Neural progenitor cell (in vitro differentiated cells): Measurements from ENCODE around the gene MKLN1. TPM values are rescaled to one million over a fixed set of nuclear protein-coding genes. Genes with fewer than 3 reads are reported as not detected.

Experiments
- DNase-seq: peaks from one replicate; pipeline ENCODE4 v3.0.0-alpha.2; 2016; ENCODE audit warnings: low spot score
- H2AFZ ChIP-seq: fragments of 200-600 bp; sonication (generic); replicated peaks from 2 replicates; pipeline ENCODE4 v1.6.1; 2016; ENCODE audit warnings: antibody characterized with exemption
- H3F3A ChIP-seq: fragments of 200-600 bp; sonication (generic); 2 replicates; pipeline ENCODE4 v1.6.1; 2016; ENCODE audit warnings: antibody characterized with exemption, low read depth
- H3K27ac ChIP-seq: fragments of 200-600 bp; sonication (generic); 2 replicates; pipeline ENCODE4 v1.5.1; 2016; ENCODE audit warnings: mild to moderate bottlenecking
- H3K27me3 ChIP-seq: fragments of 200-600 bp; sonication (generic); 2 replicates; pipeline ENCODE4 v1.6.1; 2016; ENCODE audit warnings: mild to moderate bottlenecking, moderate library complexity
- H3K36me3 ChIP-seq: fragments of 200-600 bp; sonication (generic); 2 replicates; pipeline ENCODE4 v1.5.1; 2016
- H3K4me1 ChIP-seq: fragments of 200-600 bp; sonication (generic); 2 replicates; pipeline ENCODE4 v1.6.1; 2016; ENCODE audit warnings: mixed run types
- H3K4me2 ChIP-seq: fragments of 200-600 bp; sonication (generic); 2 replicates; pipeline ENCODE4 v1.6.1; 2016
- H3K4me3 ChIP-seq: fragments of 200-600 bp; sonication (generic); 2 replicates; pipeline ENCODE4 v1.5.1; 2016
- H3K79me2 ChIP-seq: fragments of 200-600 bp; sonication (generic); 2 replicates; pipeline ENCODE4 v1.6.1; 2016; ENCODE audit warnings: low read depth
- H3K9ac ChIP-seq: fragments of 200-600 bp; sonication (generic); 2 replicates; pipeline ENCODE4 v1.6.1; 2016
- H3K9me3 ChIP-seq: fragments of 200-600 bp; sonication (generic); 2 replicates; pipeline ENCODE4 v1.5.1; 2016; ENCODE audit warnings: low read depth
- H4K20me1 ChIP-seq: fragments of 200-600 bp; sonication (generic); 2 replicates; pipeline ENCODE4 v1.6.1; 2016; ENCODE audit warnings: low read depth
- H3K27ac Mint-ChIP-seq: 3 replicates; pipeline ENCODE4 v1.8.0; 2021; ENCODE audit warnings: mixed read lengths
- H3K27me3 Mint-ChIP-seq: 2 replicates; pipeline ENCODE4 v1.8.0; 2022; ENCODE audit warnings: low read depth, mild to moderate bottlenecking, inconsistent platforms, moderate library complexity, mixed read lengths; ENCODE audit not compliant: insufficient read depth
- H3K36me3 Mint-ChIP-seq: 3 replicates; pipeline ENCODE4 v1.8.0; 2021; ENCODE audit warnings: mixed read lengths
- H3K4me1 Mint-ChIP-seq: 3 replicates; pipeline ENCODE4 v1.8.0; 2021; ENCODE audit warnings: mixed read lengths
- H3K4me3 Mint-ChIP-seq: 3 replicates; pipeline ENCODE4 v1.8.0; 2021; ENCODE audit warnings: mild to moderate bottlenecking, moderate library complexity, mixed read lengths
- H3K9me3 Mint-ChIP-seq: 3 replicates; pipeline ENCODE4 v1.8.0; 2020; ENCODE audit warnings: mixed read lengths
- EZH2 ChIP-seq: fragments of 200-600 bp; sonication (generic); IDR thresholded peaks from 2 replicates; pipeline ENCODE4 v1.6.1; 2017; ENCODE audit warnings: antibody characterized with exemption, mild to moderate bottlenecking, moderate library complexity
- EZH2phosphoT487 ChIP-seq: fragments of 200-600 bp; sonication (generic); IDR thresholded peaks from 2 replicates; pipeline ENCODE4 v1.6.1; 2017; ENCODE audit warnings: antibody characterized with exemption
- total RNA-seq: library from RNA; depleted of rRNA; stranded (reverse); fragments of >200 nt; gene quantifications from 2 replicates; pipeline ENCODE4 v1.2.3, GENCODE V29; 2015; ENCODE audit warnings: low replicate concordance
- TF ChIP-seq, protein P1 (sequence below): fragments of 200-600 bp; sonication (generic); IDR thresholded peaks from 2 replicates; pipeline ENCODE4 v1.5.1; 2017; ENCODE audit warnings: antibody characterized with exemption, mild to moderate bottlenecking

The MKLN1 gene
- total RNA-seq, 1 donor from 2014 or later = 60.9 TPM

- no peak overlapping the region for H3K27ac Mint-ChIP-seq
- Histone ChIP-seq H3K4me2 (no peak overlapping the region), H3K9me3 (no peaks in the 10 kb centered on the region), H4K20me1 (peaks cover 2% of the 10 kb centered on the region), H3K79me2 (peaks cover 32% of the 10 kb centered on the region), H2AFZ (no peak overlapping the region), H3K36me3 (no peaks in the 10 kb centered on the region), H3K4me3 (no peak overlapping the region), H3K27ac (no peak overlapping the region), H3F3A (peaks cover 18% of the 10 kb centered on the region), H3K27me3 (no peaks in the 10 kb centered on the region), H3K4me1 (peaks cover 8% of the 10 kb centered on the region), H3K9ac (no peak overlapping the region)
- no peak overlapping the region for H3K4me3 Mint-ChIP-seq
- H3K27me3 Mint-ChIP-seq = peaks cover 16% of the 10 kb centered on the region
- TF ChIP-seq, protein P1, sequence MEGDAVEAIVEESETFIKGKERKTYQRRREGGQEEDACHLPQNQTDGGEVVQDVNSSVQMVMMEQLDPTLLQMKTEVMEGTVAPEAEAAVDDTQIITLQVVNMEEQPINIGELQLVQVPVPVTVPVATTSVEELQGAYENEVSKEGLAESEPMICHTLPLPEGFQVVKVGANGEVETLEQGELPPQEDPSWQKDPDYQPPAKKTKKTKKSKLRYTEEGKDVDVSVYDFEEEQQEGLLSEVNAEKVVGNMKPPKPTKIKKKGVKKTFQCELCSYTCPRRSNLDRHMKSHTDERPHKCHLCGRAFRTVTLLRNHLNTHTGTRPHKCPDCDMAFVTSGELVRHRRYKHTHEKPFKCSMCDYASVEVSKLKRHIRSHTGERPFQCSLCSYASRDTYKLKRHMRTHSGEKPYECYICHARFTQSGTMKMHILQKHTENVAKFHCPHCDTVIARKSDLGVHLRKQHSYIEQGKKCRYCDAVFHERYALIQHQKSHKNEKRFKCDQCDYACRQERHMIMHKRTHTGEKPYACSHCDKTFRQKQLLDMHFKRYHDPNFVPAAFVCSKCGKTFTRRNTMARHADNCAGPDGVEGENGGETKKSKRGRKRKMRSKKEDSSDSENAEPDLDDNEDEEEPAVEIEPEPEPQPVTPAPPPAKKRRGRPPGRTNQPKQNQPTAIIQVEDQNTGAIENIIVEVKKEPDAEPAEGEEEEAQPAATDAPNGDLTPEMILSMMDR = no peak
- peaks cover 17% of the 10 kb centered on the region for H3K36me3 Mint-ChIP-seq
- H3K4me1 Mint-ChIP-seq = peaks cover 19% of the 10 kb centered on the region
- no peak for DNase-seq
- no peaks in the 10 kb centered on the region for H3K9me3 Mint-ChIP-seq
Measured at GRCh38 chr7:131508754-131509486, 181.2 kb downstream of the MKLN1 start.

DNA sequence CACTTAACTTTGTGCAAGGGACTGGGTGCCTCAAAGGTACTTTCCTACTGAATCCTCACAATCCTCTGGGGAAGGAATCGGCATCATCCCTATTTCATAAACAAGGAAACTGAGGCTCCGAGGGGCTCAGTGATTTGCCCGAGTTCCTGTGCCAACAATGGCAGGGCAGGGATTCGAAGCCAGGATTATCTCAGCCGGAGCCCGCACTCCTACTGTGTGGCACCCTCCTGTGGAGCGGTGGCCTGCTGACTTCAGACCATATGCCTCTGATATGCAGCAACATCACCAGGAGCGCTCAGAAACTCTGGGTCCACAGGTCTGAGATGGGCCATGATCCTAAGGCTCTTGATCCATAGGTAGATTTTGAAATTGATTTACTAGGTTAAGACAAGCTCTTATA is 182.1 kb downstream of the MKLN1 start:
- Mint-ChIP-seq H3K36me3 (peaks cover 16% of the 10 kb centered on the region), H3K27me3 (peaks cover 16% of the 10 kb centered on the region), H3K4me3 (no peak overlapping the region), H3K4me1 (peaks cover 16% of the 10 kb centered on the region), H3K9me3 (no peaks in the 10 kb centered on the region), H3K27ac (no peak overlapping the region)
- no peak for DNase-seq
- Histone ChIP-seq H3K36me3 (no peaks in the 10 kb centered on the region), H3K27ac (no peak overlapping the region), H3K27me3 (no peaks in the 10 kb centered on the region), H3K4me3 (no peak overlapping the region), H3K4me1 (peaks cover 10% of the 10 kb centered on the region), H3F3A (peaks cover 21% of the 10 kb centered on the region), H3K79me2 (peaks cover 41% of the 10 kb centered on the region), H3K9ac (no peak overlapping the region), H3K4me2 (no peak overlapping the region), H4K20me1 (peaks cover 2% of the 10 kb centered on the region), H2AFZ (no peak overlapping the region), H3K9me3 (no peaks in the 10 kb centered on the region)
- TF ChIP-seq EZH2 = no peak
- TF ChIP-seq, protein P1 = no peak
- TF ChIP-seq EZH2phosphoT487 = no peak

DNA sequence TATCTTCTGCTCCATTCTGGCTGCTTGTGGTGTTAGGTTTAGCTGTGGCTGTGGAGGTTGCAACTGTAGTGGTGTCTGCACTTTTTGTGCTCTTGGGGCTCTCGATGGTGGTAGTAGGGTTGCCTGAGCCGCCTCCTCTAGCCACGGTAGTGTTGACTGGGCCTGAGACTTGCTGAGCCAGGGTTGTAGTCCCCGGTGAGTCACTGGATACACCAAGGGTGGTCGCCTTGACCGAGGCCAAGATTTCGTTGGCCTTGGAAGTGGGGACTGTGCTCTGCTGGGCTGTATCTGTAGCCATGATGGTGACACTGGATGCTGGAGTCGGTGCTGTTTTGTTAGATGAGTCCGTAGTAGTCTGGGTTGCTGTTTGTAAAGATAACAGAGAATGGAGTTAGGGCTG is 183.4 kb downstream of the MKLN1 start:
- no peak overlapping the region for H3K27ac Mint-ChIP-seq
- no peak overlapping the region for H3K4me3 Mint-ChIP-seq
- H4K20me1 ChIP-seq = peaks cover 2% of the 10 kb centered on the region
- H3K4me3 ChIP-seq = no peak overlapping the region
- no peaks in the 10 kb centered on the region for H3K9me3 ChIP-seq
- H3K4me1 Mint-ChIP-seq = peaks cover 15% of the 10 kb centered on the region
- no peak overlapping the region for H2AFZ ChIP-seq
- H3K36me3 ChIP-seq = no peaks in the 10 kb centered on the region
- DNase-seq = no peak
- peaks cover 11% of the 10 kb centered on the region for H3K36me3 Mint-ChIP-seq
- TF ChIP-seq EZH2 = no peak
- TF ChIP-seq, protein P1 = no peak
- TF ChIP-seq EZH2phosphoT487 = no peak
- H3K4me2 ChIP-seq = no peak overlapping the region
- H3K79me2 ChIP-seq = peaks cover 51% of the 10 kb centered on the region
- no peak overlapping the region for H3K27ac ChIP-seq
- H3K27me3 Mint-ChIP-seq = peaks cover 14% of the 10 kb centered on the region
- no peaks in the 10 kb centered on the region for H3K9me3 Mint-ChIP-seq
- no peak overlapping the region for H3K9ac ChIP-seq
- no peaks in the 10 kb centered on the region for H3K27me3 ChIP-seq
- peaks cover 12% of the 10 kb centered on the region for H3K4me1 ChIP-seq
- H3F3A ChIP-seq = peaks cover 29% of the 10 kb centered on the region
